B cell (primary cell): ENCODE data around the gene LDLRAD3. TPM values are rescaled to one million over a fixed set of nuclear protein-coding genes. Genes with fewer than 3 reads are reported as not detected.

Experiments used
- ATAC-seq: fragments of 200-7000 bp; cut with Tn5 transposase; one replicate; pipeline ENCODE4 v1.10.0; 2021; ENCODE audit warnings: low read depth, mild to moderate bottlenecking, moderate number of reproducible peaks, moderate library complexity
- CTCF ChIA-PET: fragments of 350-600 bp; sonication (Branson Sonifier 250); formaldehyde crosslinking; loops from one replicate; lab custom pipeline; 2021; ENCODE audit warnings: antibody characterized with exemption, inconsistent platforms; lab: Charles Lee
- POLR2A ChIA-PET: fragments of 350-600 bp; sonication (Branson Sonifier 250); formaldehyde crosslinking; loops from one replicate; lab custom pipeline; 2021; ENCODE audit warnings: antibody characterized with exemption; lab: Charles Lee
- DNase-seq: peaks from one replicate; pipeline ENCODE4 v3.0.0; 2013
- H2AFZ ChIP-seq: 2 replicates; pipeline ENCODE4 v1.6.1; 2012; ENCODE audit warnings: mild to moderate bottlenecking, low read depth, low read length; ENCODE audit not compliant: insufficient read depth, poor library complexity, severe bottlenecking
- H3K27ac ChIP-seq, 2 donors: 1 replicate in 1 of 2; 2 replicates in 1 of 2; pipeline ENCODE4 v1.5.1; 2012 to 2013; ENCODE audit warnings: low read length in 2 of 2, mild to moderate bottlenecking in 2 of 2, moderate library complexity in 1 of 2
- H3K27me3 ChIP-seq, 4 experiments: fragments of 200-600 bp in 1 of 4; sonication (generic) in 1 of 4; replicated peaks in 1 of 4; 1 replicate in 2 of 4; 2 replicates in 2 of 4; pipeline versions ENCODE4 v1.6.1 to v1.7.0; 2013 to 2016; ENCODE audit warnings: low read length in 3 of 4, mild to moderate bottlenecking in 2 of 4, mixed read lengths in 1 of 4, moderate library complexity in 1 of 4; ENCODE audit not compliant: insufficient read depth in 4 of 4, control insufficient read depth in 3 of 4; ENCODE audit errors: control extremely low read depth in 1 of 4
- H3K36me3 ChIP-seq, 2 experiments: replicated peaks in 1 of 2; 1 replicate in 1 of 2; 2 replicates in 1 of 2; pipeline versions ENCODE4 v1.6.1 to v1.7.1; 2013; ENCODE audit warnings: low read length in 1 of 2; ENCODE audit not compliant: insufficient read depth in 2 of 2, control insufficient read depth in 1 of 2; ENCODE audit errors: control extremely low read depth in 1 of 2, extremely low read depth in 1 of 2
- H3K4me1 ChIP-seq, 2 donors: fragments of 200-600 bp in 1 of 2; sonication (generic) in 1 of 2; 1 replicate in 1 of 2; 2 replicates in 1 of 2; pipeline versions ENCODE4 v1.5.1 to v1.6.1; 2013 to 2017; ENCODE audit warnings: low read length in 2 of 2; ENCODE audit not compliant: control insufficient read depth in 2 of 2, insufficient read depth in 2 of 2
- H3K4me2 ChIP-seq: replicated peaks from 2 replicates; pipeline ENCODE3; 2012; ENCODE audit warnings: mild to moderate bottlenecking, low read depth, low read length; ENCODE audit not compliant: poor library complexity, severe bottlenecking
- H3K4me3 ChIP-seq, 5 experiments: fragments of 200-600 bp in 1 of 5; sonication (generic) in 1 of 5; 1 replicate in 3 of 5; 2 replicates in 2 of 5; pipeline versions ENCODE4 v1.5.1 to v1.7.0; 2011 to 2016; ENCODE audit warnings: low read length in 4 of 5, mild to moderate bottlenecking in 4 of 5, low read depth in 2 of 5, control low read depth in 1 of 5, moderate library complexity in 1 of 5; ENCODE audit not compliant: insufficient read depth in 1 of 5; ENCODE audit errors: control extremely low read depth in 1 of 5, extremely low read depth in 1 of 5
- H3K79me2 ChIP-seq: fragments of 200-600 bp; sonication (generic); one replicate; pipeline ENCODE4 v1.6.0; 2016; ENCODE audit warnings: low read length; ENCODE audit not compliant: control insufficient read depth, insufficient read depth
- H3K9ac ChIP-seq: fragments of 200-600 bp; sonication (generic); 2 replicates; pipeline ENCODE4 v1.6.1; 2017; ENCODE audit warnings: mild to moderate bottlenecking, low read length, moderate library complexity
- H3K9me3 ChIP-seq, 3 donors: one replicate each; pipeline versions ENCODE4 v1.6.1 to v1.7.1; 2013; ENCODE audit warnings: low read length in 2 of 3; ENCODE audit not compliant: control insufficient read depth in 2 of 3, insufficient read depth in 1 of 3; ENCODE audit errors: control extremely low read depth in 1 of 3
- H4K20me1 ChIP-seq: 2 replicates; pipeline ENCODE4 v1.6.0; 2012; ENCODE audit warnings: mild to moderate bottlenecking, low read length; ENCODE audit not compliant: insufficient read depth, control insufficient read depth, poor library complexity, severe bottlenecking
- H3K27ac Mint-ChIP-seq: one replicate; pipeline ENCODE4 v1.8.0; 2021; ENCODE audit warnings: mixed read lengths
- H3K27me3 Mint-ChIP-seq: one replicate; pipeline ENCODE4 v1.8.0; 2021; ENCODE audit warnings: mixed read lengths
- H3K4me1 Mint-ChIP-seq: one replicate; pipeline ENCODE4 v1.8.0; 2021; ENCODE audit warnings: mixed read lengths
- H3K4me3 Mint-ChIP-seq: one replicate; pipeline ENCODE4 v1.8.0; 2021; ENCODE audit warnings: mixed read lengths
- H3K9me3 Mint-ChIP-seq: one replicate; pipeline ENCODE4 v1.8.0; 2022; ENCODE audit warnings: mixed read lengths; ENCODE audit not compliant: insufficient read depth
- EZH2 ChIP-seq: IDR thresholded peaks from 2 replicates; pipeline ENCODE4 v1.6.1; 2012; ENCODE audit warnings: borderline replicate concordance, low read depth, mild to moderate bottlenecking, moderate library complexity, low read length; ENCODE audit not compliant: insufficient read depth, poor library complexity, severe bottlenecking
- WGBS: methylation state at CpG from one replicate; pipeline ENCODE4 v1.1.5; 2013; ENCODE audit warnings: missing lambda C conversion rate; ENCODE audit not compliant: insufficient coverage; 5-methylcytosine and 5-hydroxymethylcytosine counted together
- intact Hi-C: fragments of 100-400 bp; cut with micrococcal nuclease; formaldehyde crosslinking; loops from one replicate; pipeline ENCODE4 v1.10.0; 2022
- polyA plus RNA-seq: library from polyadenylated mRNA; depleted of rRNA; stranded (reverse); fragments of >200 nt; gene quantifications from 2 replicates; pipeline ENCODE4 v1.2.3, GENCODE V29; 2012
- total RNA-seq, 2 donors: library from RNA; stranded (reverse); fragments of 120-200 nt in 1 of 2; gene quantifications; 1 replicate in 1 of 2; 2 replicates in 1 of 2; pipeline versions ENCODE4 v1.2.3 to v1.2.4, GENCODE V29; 2013 to 2022
- TF ChIP-seq, protein P1 (sequence below): fragments of 200-600 bp; IDR thresholded peaks from one replicate; pipeline ENCODE4 v1.8.0; 2022; ENCODE audit warnings: antibody characterized with exemption, mild to moderate bottlenecking

The LDLRAD3 gene
- total and polyA plus RNA-seq, 2 donors (not counting 1 experiment from before 2014, with no cell fraction given): 0.01 TPM; not detected in 1

DNA sequence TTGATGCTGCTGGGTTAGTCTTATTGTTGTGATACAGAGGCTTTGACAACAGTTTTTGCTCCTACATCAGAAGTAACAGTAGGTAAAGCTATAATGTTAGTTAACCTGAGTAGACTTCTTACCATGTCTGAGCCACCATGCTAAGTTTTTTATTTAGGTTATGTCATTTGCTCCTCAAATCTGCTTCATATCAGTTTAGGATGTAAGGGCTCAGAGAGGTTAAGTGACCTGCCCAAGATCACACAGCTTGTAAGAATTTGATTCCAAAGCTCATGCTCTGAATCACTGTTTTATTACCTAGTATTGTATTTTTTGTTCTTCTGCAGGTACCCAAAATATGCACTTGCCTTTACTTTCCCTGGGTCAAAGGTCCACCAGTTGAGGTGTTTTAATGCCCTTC is 183.7 kb downstream of the LDLRAD3 start:
- H4K20me1 ChIP-seq: no peaks in the 10 kb centered on the region
- Mint-ChIP-seq H3K4me1 (no peaks in the 10 kb centered on the region), H3K27me3 (peaks cover 32% of the 10 kb centered on the region), H3K27ac (no peak overlapping the region), H3K9me3 (no peaks in the 10 kb centered on the region), H3K4me3 (no peak overlapping the region)
- H3K9me3 ChIP-seq: no peaks in the 10 kb centered on the region
- H3K4me2 ChIP-seq: no peak overlapping the region
- H3K79me2 ChIP-seq: no peaks in the 10 kb centered on the region
- CTCF ChIA-PET: interaction anchor here (0.9 kb wide), 1 partner anchor 9 kb away, joined by 4 read pairs; no protein-coding TSS in a partner anchor
- no peak overlapping the region for H3K4me3 ChIP-seq
- H3K4me1 ChIP-seq: no peaks in the 10 kb centered on the region
- H3K9ac ChIP-seq: no peak overlapping the region
- H3K27ac ChIP-seq: no peak overlapping the region
- intact Hi-C loops: no loop called here
- DNase-seq: no peak
- H2AFZ ChIP-seq: no peak overlapping the region
- TF ChIP-seq EZH2: no peak
- no peak for ATAC-seq
- no peaks in the 10 kb centered on the region for H3K36me3 ChIP-seq
- H3K27me3 ChIP-seq: peaks cover 0 to 5% (median 0%) of the 10 kb centered on the region in 4 experiments
- POLR2A ChIA-PET: no interaction called here

DNA sequence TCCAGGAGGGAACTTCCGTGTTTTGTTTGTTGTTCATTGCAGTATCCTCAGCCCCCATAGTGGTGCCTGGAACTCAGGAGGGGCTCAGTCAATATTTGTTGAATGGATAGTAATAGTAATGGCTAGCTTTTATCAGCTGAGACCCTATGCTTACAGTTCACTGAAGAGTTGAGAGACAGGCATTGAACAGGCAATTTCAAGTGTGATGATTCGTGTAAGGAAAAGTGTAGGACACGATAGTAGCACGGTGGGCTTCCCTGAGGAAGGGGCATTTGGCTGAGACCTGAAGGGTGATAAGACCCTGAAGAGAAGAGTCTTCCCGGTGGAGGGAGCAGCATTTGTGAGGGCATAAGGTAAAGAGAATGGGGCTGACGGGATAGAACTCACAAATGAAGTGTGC is 186.1 kb downstream of the LDLRAD3 start:
- TF ChIP-seq EZH2: no peak
- TF ChIP-seq, protein P1, sequence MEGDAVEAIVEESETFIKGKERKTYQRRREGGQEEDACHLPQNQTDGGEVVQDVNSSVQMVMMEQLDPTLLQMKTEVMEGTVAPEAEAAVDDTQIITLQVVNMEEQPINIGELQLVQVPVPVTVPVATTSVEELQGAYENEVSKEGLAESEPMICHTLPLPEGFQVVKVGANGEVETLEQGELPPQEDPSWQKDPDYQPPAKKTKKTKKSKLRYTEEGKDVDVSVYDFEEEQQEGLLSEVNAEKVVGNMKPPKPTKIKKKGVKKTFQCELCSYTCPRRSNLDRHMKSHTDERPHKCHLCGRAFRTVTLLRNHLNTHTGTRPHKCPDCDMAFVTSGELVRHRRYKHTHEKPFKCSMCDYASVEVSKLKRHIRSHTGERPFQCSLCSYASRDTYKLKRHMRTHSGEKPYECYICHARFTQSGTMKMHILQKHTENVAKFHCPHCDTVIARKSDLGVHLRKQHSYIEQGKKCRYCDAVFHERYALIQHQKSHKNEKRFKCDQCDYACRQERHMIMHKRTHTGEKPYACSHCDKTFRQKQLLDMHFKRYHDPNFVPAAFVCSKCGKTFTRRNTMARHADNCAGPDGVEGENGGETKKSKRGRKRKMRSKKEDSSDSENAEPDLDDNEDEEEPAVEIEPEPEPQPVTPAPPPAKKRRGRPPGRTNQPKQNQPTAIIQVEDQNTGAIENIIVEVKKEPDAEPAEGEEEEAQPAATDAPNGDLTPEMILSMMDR: no peak
- Histone ChIP-seq H3K4me1 (no peaks in the 10 kb centered on the region), H3K9ac (no peak overlapping the region), H4K20me1 (no peaks in the 10 kb centered on the region), H3K4me2 (no peak overlapping the region), H3K4me3 (no peak overlapping the region), H3K27ac (no peak overlapping the region), H3K27me3 (peaks cover 0 to 5% (median 0%) of the 10 kb centered on the region in 4 experiments), H3K36me3 (no peaks in the 10 kb centered on the region), H3K79me2 (no peaks in the 10 kb centered on the region), H2AFZ (no peak overlapping the region), H3K9me3 (no peaks in the 10 kb centered on the region)
- Mint-ChIP-seq H3K27me3 (peaks cover 32% of the 10 kb centered on the region), H3K4me1 (no peaks in the 10 kb centered on the region), H3K9me3 (no peaks in the 10 kb centered on the region), H3K27ac (no peak overlapping the region), H3K4me3 (no peak overlapping the region)
- POLR2A ChIA-PET: no interaction called here
- ATAC-seq: no peak
- WGBS: 95% methylated on average over 6 of the region's 6 CpGs
- CTCF ChIA-PET: interaction anchor here (1.6 kb wide), 1 partner anchor 513 kb away, joined by 3 read pairs; no protein-coding TSS in a partner anchor
- intact Hi-C loops: no loop called here
- no peak for DNase-seq
